GM23248 (cell line): ENCODE measurements around the gene STAC3.

Source experiments
- EZH2 ChIP-seq: fragments of 200-600 bp; sonication (generic); IDR thresholded peaks from 2 replicates; pipeline ENCODE4 v1.6.1; 2018; ENCODE audit warnings: antibody characterized with exemption, mild to moderate bottlenecking; ENCODE audit not compliant: insufficient read depth, poor library complexity, severe bottlenecking
- EZH2phosphoT487 ChIP-seq: fragments of 200-600 bp; sonication (generic); IDR thresholded peaks from 2 replicates; pipeline ENCODE4 v1.6.1; 2018; ENCODE audit warnings: antibody characterized with exemption, moderate library complexity, mild to moderate bottlenecking, low read depth; ENCODE audit not compliant: insufficient read depth

DNA sequence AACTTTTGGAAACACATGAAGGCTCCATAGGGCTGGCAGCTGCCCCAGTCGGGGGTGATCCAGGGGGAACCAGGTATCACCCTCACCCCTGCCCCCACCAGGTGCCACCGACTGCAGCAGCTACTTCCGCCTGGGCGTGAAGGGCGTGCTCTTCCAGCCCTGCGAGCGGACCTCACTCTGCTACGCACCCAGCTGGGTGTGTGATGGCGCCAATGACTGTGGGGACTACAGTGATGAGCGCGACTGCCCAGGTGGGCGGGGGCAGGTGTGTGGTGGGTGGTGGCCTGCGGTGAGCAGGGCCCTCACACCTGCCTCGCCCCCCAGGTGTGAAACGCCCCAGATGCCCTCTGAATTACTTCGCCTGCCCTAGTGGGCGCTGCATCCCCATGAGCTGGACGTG, 56.7 kb downstream of the STAC3 start:
- no peak for TF ChIP-seq EZH2phosphoT487
- TF ChIP-seq EZH2 = no peak
